ENCODE results near the gene SLC49A3.

- TF ChIP-seq EZH2 (IDR thresholded peaks at IDR 0.05; ENCODE audit: borderline replicate concordance, low read length) (no peak), CTCF (conservative IDR thresholded peaks at IDR 0.05 in 1 of 2, IDR thresholded peaks at IDR 0.05 in 1 of 2; ENCODE audit: extremely low read depth in 1 of 2, insufficient read depth in 1 of 2, low read depth in 1 of 2, low read length in 2 of 2) (no peak)
Measured at GRCh38 chr4:686413-687040, 2.4 kb downstream of the SLC49A3 start.

Data from mammary epithelial cell (primary cell).